SK-N-SH treated with all-trans-retinoic acid at 6 μM for 48 hours (cell line): ENCODE measurements around the gene SPATA46.

Source experiments
- CREB5 ChIP-seq: fragments of 250-450 bp; sonication (Bioruptor Pico); IDR thresholded peaks from 2 replicates; pipeline ENCODE4 v1.5.1; 2020; ENCODE audit warnings: low read depth, mild to moderate bottlenecking, moderate library complexity
- POU6F1 ChIP-seq: fragments of 250-450 bp; sonication (Bioruptor Pico); IDR thresholded peaks from 2 replicates; pipeline ENCODE4 v1.8.0; 2021; ENCODE audit warnings: low read depth, mild to moderate bottlenecking, moderate library complexity, borderline replicate concordance
- ZNF8 ChIP-seq: fragments of 450-650 bp; formaldehyde crosslinking; IDR thresholded peaks from 2 replicates; pipeline ENCODE4 v1.5.0; 2020; ENCODE audit warnings: mild to moderate bottlenecking, moderate library complexity

- TF ChIP-seq POU6F1 (CRISPR knock-in tag) (no peak), CREB5 (CRISPR knock-in tag) (no peak), ZNF8 (CRISPR knock-in tag) (no peak)
These were observed 41.0 kb upstream of the SPATA46 start for GRCh38 chr1:162417650-162418049.
